Loucy (cell line): ENCODE data around the gene IRGQ.

Source experiments
- H2AFZ ChIP-seq: fragments of 200-600 bp; sonication (generic); 2 replicates; pipeline ENCODE4 v1.6.0; 2016; ENCODE audit warnings: antibody characterized with exemption, mild to moderate bottlenecking, low read length, moderate library complexity
- H3F3A ChIP-seq: fragments of 200-600 bp; 2 replicates; pipeline ENCODE4 v1.6.0; 2016; ENCODE audit warnings: antibody characterized with exemption, low read depth, mild to moderate bottlenecking
- H3K27me3 ChIP-seq: fragments of 200-600 bp; sonication (generic); 2 replicates; pipeline ENCODE4 v1.6.1; 2014; ENCODE audit warnings: low read length, mild to moderate bottlenecking; ENCODE audit not compliant: insufficient read depth, poor library complexity, severe bottlenecking
- H3K36me3 ChIP-seq: fragments of 200-600 bp; sonication (generic); 2 replicates; pipeline ENCODE4 v1.6.1; 2016; ENCODE audit warnings: low read length; ENCODE audit not compliant: insufficient read depth
- H3K4me1 ChIP-seq: fragments of 200-600 bp; sonication (generic); 2 replicates; pipeline ENCODE4 v1.5.1; 2014; ENCODE audit warnings: low read length, mild to moderate bottlenecking; ENCODE audit not compliant: insufficient read depth, poor library complexity, severe bottlenecking
- H3K4me2 ChIP-seq: fragments of 200-600 bp; sonication (generic); 2 replicates; pipeline ENCODE4 v1.6.0; 2014; ENCODE audit warnings: antibody characterized with exemption, low read length, low read depth, mild to moderate bottlenecking; ENCODE audit not compliant: poor library complexity, severe bottlenecking
- H3K4me3 ChIP-seq: fragments of 200-600 bp; sonication (generic); 2 replicates; pipeline ENCODE4 v1.5.1; 2014; ENCODE audit warnings: low read length, mild to moderate bottlenecking, mixed read lengths; ENCODE audit not compliant: poor library complexity, severe bottlenecking
- H3K79me2 ChIP-seq: fragments of 200-600 bp; sonication (generic); 2 replicates; pipeline ENCODE4 v1.6.1; 2014; ENCODE audit warnings: low read length; ENCODE audit not compliant: insufficient read depth
- H3K9ac ChIP-seq: fragments of 200-600 bp; sonication (generic); 2 replicates; pipeline ENCODE4 v1.6.0; 2014; ENCODE audit warnings: mild to moderate bottlenecking, low read depth, low read length, moderate library complexity; ENCODE audit not compliant: poor library complexity, severe bottlenecking
- H3K9me2 ChIP-seq: fragments of 200-600 bp; sonication (generic); replicated peaks from 2 replicates; pipeline ENCODE4 v1.6.1; 2016; ENCODE audit warnings: low read depth, low read length, mixed read lengths
- H3K9me3 ChIP-seq: fragments of 200-600 bp; sonication (generic); 2 replicates; pipeline ENCODE4 v1.6.1; 2014; ENCODE audit warnings: mild to moderate bottlenecking, antibody characterized with exemption, low read length, low read depth; ENCODE audit not compliant: insufficient read depth
- H4K20me1 ChIP-seq: fragments of 200-600 bp; sonication (generic); 2 replicates; pipeline ENCODE4 v1.6.0; 2014; ENCODE audit warnings: antibody characterized with exemption, low read length, mild to moderate bottlenecking; ENCODE audit not compliant: insufficient read depth, poor library complexity, severe bottlenecking
- EZH2phosphoT487 ChIP-seq: fragments of 200-600 bp; IDR thresholded peaks from 2 replicates; pipeline ENCODE4 v1.6.1; 2018; ENCODE audit warnings: antibody characterized with exemption, mild to moderate bottlenecking, moderate library complexity, borderline replicate concordance
- TF ChIP-seq, protein P1 (sequence below): fragments of 200-600 bp; sonication (generic); conservative IDR thresholded peaks from 2 replicates; pipeline ENCODE4 v1.5.1; 2014; ENCODE audit warnings: mild to moderate bottlenecking, antibody characterized with exemption, low read length

The IRGQ gene

DNA sequence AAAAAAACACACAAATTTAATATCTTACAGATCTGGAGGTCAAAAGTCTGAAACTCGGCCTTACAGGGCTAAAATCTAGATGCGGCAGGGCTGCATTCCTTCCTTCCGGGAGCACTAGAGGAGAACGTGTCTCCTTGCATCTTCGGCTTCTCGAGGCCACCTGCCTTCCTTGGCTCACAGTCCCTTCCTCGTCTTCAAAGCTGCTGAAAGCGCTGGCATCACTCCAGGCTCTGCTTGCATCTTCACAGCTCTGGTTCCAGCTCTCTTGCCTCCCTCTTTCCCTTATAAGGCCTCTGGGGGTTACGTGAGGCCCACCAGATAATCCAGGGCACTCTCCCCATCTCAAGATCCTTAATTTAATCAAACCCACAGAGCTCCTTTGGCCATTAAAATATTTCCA lies 31.1 kb downstream of the IRGQ start:
- Histone ChIP-seq H4K20me1 (no peaks in the 10 kb centered on the region), H3K4me1 (peaks cover 54% of the 10 kb centered on the region), H3K4me3 (no peak overlapping the region), H2AFZ (no peak overlapping the region), H3K36me3 (no peaks in the 10 kb centered on the region), H3K27me3 (no peaks in the 10 kb centered on the region), H3F3A (peaks cover 19% of the 10 kb centered on the region), H3K9me2 (no peaks in the 10 kb centered on the region), H3K9me3 (no peaks in the 10 kb centered on the region), H3K9ac (peak overlapping the region; percentile 60), H3K79me2 (peaks cover 48% of the 10 kb centered on the region), H3K4me2 (no peak overlapping the region)
- TF ChIP-seq EZH2phosphoT487: no peak
- TF ChIP-seq, protein P1, sequence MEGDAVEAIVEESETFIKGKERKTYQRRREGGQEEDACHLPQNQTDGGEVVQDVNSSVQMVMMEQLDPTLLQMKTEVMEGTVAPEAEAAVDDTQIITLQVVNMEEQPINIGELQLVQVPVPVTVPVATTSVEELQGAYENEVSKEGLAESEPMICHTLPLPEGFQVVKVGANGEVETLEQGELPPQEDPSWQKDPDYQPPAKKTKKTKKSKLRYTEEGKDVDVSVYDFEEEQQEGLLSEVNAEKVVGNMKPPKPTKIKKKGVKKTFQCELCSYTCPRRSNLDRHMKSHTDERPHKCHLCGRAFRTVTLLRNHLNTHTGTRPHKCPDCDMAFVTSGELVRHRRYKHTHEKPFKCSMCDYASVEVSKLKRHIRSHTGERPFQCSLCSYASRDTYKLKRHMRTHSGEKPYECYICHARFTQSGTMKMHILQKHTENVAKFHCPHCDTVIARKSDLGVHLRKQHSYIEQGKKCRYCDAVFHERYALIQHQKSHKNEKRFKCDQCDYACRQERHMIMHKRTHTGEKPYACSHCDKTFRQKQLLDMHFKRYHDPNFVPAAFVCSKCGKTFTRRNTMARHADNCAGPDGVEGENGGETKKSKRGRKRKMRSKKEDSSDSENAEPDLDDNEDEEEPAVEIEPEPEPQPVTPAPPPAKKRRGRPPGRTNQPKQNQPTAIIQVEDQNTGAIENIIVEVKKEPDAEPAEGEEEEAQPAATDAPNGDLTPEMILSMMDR: no peak

DNA sequence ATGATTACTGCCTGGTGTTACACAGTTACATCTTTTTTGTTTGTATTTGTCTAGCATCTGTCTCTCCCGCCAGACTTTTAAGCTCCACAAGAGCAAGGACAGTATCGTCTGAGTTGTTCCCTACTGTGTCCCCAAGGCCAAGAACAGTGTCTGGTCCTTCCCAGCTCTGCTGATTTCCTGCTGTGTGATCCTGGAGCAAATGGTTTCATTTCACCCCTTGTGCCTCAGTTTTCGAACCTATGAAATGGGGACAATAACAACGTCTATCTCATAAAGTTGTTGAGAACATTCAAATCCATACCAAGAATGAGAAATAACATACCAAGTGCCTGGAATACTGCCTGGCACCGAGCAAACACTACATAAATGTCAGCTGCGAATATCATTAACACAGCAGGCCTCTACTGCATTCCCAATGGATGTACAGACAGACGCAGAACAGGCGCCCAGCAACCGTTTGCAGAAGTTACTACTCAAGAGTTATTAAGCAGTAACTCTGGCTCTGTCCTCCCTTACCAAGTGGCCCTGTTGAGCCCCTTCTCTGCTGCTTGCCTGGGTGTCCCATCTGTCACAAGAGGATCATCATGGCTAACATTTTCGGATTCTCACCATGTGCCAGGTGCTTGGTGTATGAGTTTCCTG lies 32.0 kb downstream of the IRGQ start:
- Histone ChIP-seq H3K9me2 (no peaks in the 10 kb centered on the region), H3K27me3 (no peaks in the 10 kb centered on the region), H3K4me1 (peaks cover 54% of the 10 kb centered on the region), H2AFZ (no peak overlapping the region), H3K36me3 (no peaks in the 10 kb centered on the region), H4K20me1 (no peaks in the 10 kb centered on the region), H3F3A (peaks cover 19% of the 10 kb centered on the region), H3K9ac (peak overlapping the region; percentile 60), H3K79me2 (peaks cover 45% of the 10 kb centered on the region), H3K9me3 (no peaks in the 10 kb centered on the region), H3K4me3 (no peak overlapping the region), H3K4me2 (peak overlapping the region; percentile 53)
- TF ChIP-seq, protein P1: no peak
- TF ChIP-seq EZH2phosphoT487: no peak

DNA sequence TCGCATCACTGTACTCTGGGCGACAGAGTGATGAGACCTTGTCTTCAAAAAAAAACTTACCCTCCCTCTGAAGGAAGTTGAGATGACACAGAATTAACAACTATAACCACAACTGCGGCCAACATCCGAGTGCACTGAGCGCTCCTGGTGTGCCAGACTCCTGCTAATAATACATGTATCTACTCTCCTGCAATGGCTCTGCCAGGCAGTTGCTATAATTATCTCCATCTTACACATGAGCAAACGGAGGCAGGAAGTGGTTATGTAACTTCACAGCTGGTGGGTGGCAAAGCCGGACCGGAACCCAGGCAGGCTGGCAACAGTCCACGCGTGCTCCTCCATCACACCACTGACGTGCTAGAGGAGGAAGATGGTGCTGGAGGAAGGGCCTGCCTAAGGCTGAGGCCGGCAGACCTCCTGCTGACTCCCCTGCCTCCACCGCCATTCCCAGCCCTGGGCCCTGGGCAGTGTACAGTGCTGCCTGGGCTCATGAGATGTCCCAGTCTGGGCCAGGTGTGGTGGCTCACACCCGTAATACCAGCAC lies 33.2 kb downstream of the IRGQ start:
- no peaks in the 10 kb centered on the region for H3K9me2 ChIP-seq
- no peaks in the 10 kb centered on the region for H3K27me3 ChIP-seq
- peak overlapping the region; percentile 60 for H3K9ac ChIP-seq
- peaks cover 19% of the 10 kb centered on the region for H3F3A ChIP-seq
- H2AFZ ChIP-seq: no peak overlapping the region
- H3K4me1 ChIP-seq: peaks cover 54% of the 10 kb centered on the region
- H3K4me2 ChIP-seq: peak overlapping the region; percentile 68
- 0 out of 2 replicates have a peak, but pooled peaks cover 3% of the 10 kb centered on the region for H3K36me3 ChIP-seq
- no peaks in the 10 kb centered on the region for H4K20me1 ChIP-seq
- H3K4me3 ChIP-seq: peak overlapping the region; percentile 47
- peaks cover 42% of the 10 kb centered on the region for H3K79me2 ChIP-seq
- no peaks in the 10 kb centered on the region for H3K9me3 ChIP-seq
- TF ChIP-seq, protein P1: no peak
- TF ChIP-seq EZH2phosphoT487: no peak
